ENCODE results near the gene FBXO15.
A peak's percentile ranks its signal among the peaks of the same experiment; 100 is the strongest.

Gene FBXO15

GRCh38 chr18:74147779-74148542 lies at the start of gene FBXO15, which contains the start of gene TIMM21:
FBXO15 (minus strand) TSS chr18:74147834; CDS start chr18:74147785, 49 bp downstream.
TIMM21 (plus strand) TSS chr18:74148523; CDS start chr18:74148809, 286 bp downstream.
- peaks cover 10% of the 10 kb centered on the region for H3K27me3 ChIP-seq (ENCODE audit: control insufficient read depth, insufficient read depth, low read length)
- H3K4me1 ChIP-seq (ENCODE audit: control insufficient read depth, insufficient read depth, low read length) = peaks cover 5% of the 10 kb centered on the region
- no peaks in the 10 kb centered on the region for H3K9me3 ChIP-seq (ENCODE audit: control insufficient read depth, insufficient read depth, low read length)
- H3K36me3 ChIP-seq (ENCODE audit: control insufficient read depth, insufficient read depth, low read length) = no peaks in the 10 kb centered on the region
- peak within 1 kb of the TSS; percentile 66 for H3K9ac ChIP-seq (ENCODE audit: low read depth, low read length)
- peak within 1 kb of the TSS; percentile 92 for H3K4me3 ChIP-seq (ENCODE audit: low read depth, low read length)

GRCh38 chr18:74196220-74197119 lies 48.8 kb upstream of the FBXO15 start:
- peaks cover 7% of the 10 kb centered on the region for H3K4me1 ChIP-seq (ENCODE audit: control insufficient read depth, insufficient read depth, low read length)
- no peaks in the 10 kb centered on the region for H3K9me3 ChIP-seq (ENCODE audit: control insufficient read depth, insufficient read depth, low read length)
- H3K27me3 ChIP-seq (ENCODE audit: control insufficient read depth, insufficient read depth, low read length) = peaks cover 2% of the 10 kb centered on the region
- H3K4me3 ChIP-seq (ENCODE audit: low read depth, low read length) = peak overlapping the region; percentile 12
- H3K36me3 ChIP-seq (ENCODE audit: control insufficient read depth, insufficient read depth, low read length) = no peaks in the 10 kb centered on the region
- H3K9ac ChIP-seq (ENCODE audit: low read depth, low read length) = no peak overlapping the region

GRCh38 chr18:74194691-74195090 lies 47.1 kb upstream of the FBXO15 start:
- Histone ChIP-seq H3K9ac (ENCODE audit: low read depth, low read length) (no peak overlapping the region), H3K4me3 (ENCODE audit: low read depth, low read length) (no peak overlapping the region), H3K9me3 (ENCODE audit: control insufficient read depth, insufficient read depth, low read length) (no peaks in the 10 kb centered on the region), H3K36me3 (ENCODE audit: control insufficient read depth, insufficient read depth, low read length) (no peaks in the 10 kb centered on the region), H3K27me3 (ENCODE audit: control insufficient read depth, insufficient read depth, low read length) (peaks cover 2% of the 10 kb centered on the region), H3K4me1 (ENCODE audit: control insufficient read depth, insufficient read depth, low read length) (peaks cover 7% of the 10 kb centered on the region)

- Histone ChIP-seq H3K27me3 (ENCODE audit: control insufficient read depth, insufficient read depth, low read length) (peaks cover 2% of the 10 kb centered on the region), H3K9ac (ENCODE audit: low read depth, low read length) (no peak overlapping the region), H3K4me1 (ENCODE audit: control insufficient read depth, insufficient read depth, low read length) (peaks cover 5% of the 10 kb centered on the region), H3K9me3 (ENCODE audit: control insufficient read depth, insufficient read depth, low read length) (no peaks in the 10 kb centered on the region), H3K36me3 (ENCODE audit: control insufficient read depth, insufficient read depth, low read length) (no peaks in the 10 kb centered on the region), H3K4me3 (ENCODE audit: low read depth, low read length) (no peak overlapping the region)
Observed at GRCh38 chr18:74191577-74191976, 43.9 kb upstream of the FBXO15 start.

- no peaks in the 10 kb centered on the region for H3K36me3 ChIP-seq (ENCODE audit: control insufficient read depth, insufficient read depth, low read length)
- H3K9me3 ChIP-seq (ENCODE audit: control insufficient read depth, insufficient read depth, low read length) = no peaks in the 10 kb centered on the region
- H3K4me3 ChIP-seq (ENCODE audit: low read depth, low read length) = no peak overlapping the region
- H3K27me3 ChIP-seq (ENCODE audit: control insufficient read depth, insufficient read depth, low read length) = peaks cover 2% of the 10 kb centered on the region
- no peak overlapping the region for H3K9ac ChIP-seq (ENCODE audit: low read depth, low read length)
- no peaks in the 10 kb centered on the region for H3K4me1 ChIP-seq (ENCODE audit: control insufficient read depth, insufficient read depth, low read length)
Observed at GRCh38 chr18:74190086-74190485, 42.5 kb upstream of the FBXO15 start.

- no peak overlapping the region for H3K9ac ChIP-seq (ENCODE audit: low read depth, low read length)
- peaks cover 11% of the 10 kb centered on the region for H3K4me1 ChIP-seq (ENCODE audit: control insufficient read depth, insufficient read depth, low read length)
Observed at GRCh38 chr18:74186661-74187060, 39.0 kb upstream of the FBXO15 start.

GRCh38 chr18:74185860-74186259 lies 38.2 kb upstream of the FBXO15 start:
- H3K36me3 ChIP-seq (ENCODE audit: control insufficient read depth, insufficient read depth, low read length) = no peaks in the 10 kb centered on the region
- H3K9me3 ChIP-seq (ENCODE audit: control insufficient read depth, insufficient read depth, low read length) = no peaks in the 10 kb centered on the region
- no peak overlapping the region for H3K9ac ChIP-seq (ENCODE audit: low read depth, low read length)
- H3K27me3 ChIP-seq (ENCODE audit: control insufficient read depth, insufficient read depth, low read length) = no peaks in the 10 kb centered on the region
- H3K4me3 ChIP-seq (ENCODE audit: low read depth, low read length) = no peak overlapping the region
- peaks cover 11% of the 10 kb centered on the region for H3K4me1 ChIP-seq (ENCODE audit: control insufficient read depth, insufficient read depth, low read length)

More at GRCh38 chr18:74186661-74187060, 39.0 kb upstream of the FBXO15 start:
- H3K9me3 ChIP-seq (ENCODE audit: control insufficient read depth, insufficient read depth, low read length) = no peaks in the 10 kb centered on the region
- H3K4me3 ChIP-seq (ENCODE audit: low read depth, low read length) = no peak overlapping the region
- H3K27me3 ChIP-seq (ENCODE audit: control insufficient read depth, insufficient read depth, low read length) = no peaks in the 10 kb centered on the region
- H3K36me3 ChIP-seq (ENCODE audit: control insufficient read depth, insufficient read depth, low read length) = no peaks in the 10 kb centered on the region

GRCh38 chr18:74184875-74185274 lies 37.2 kb upstream of the FBXO15 start:
- Histone ChIP-seq H3K27me3 (ENCODE audit: control insufficient read depth, insufficient read depth, low read length) (no peaks in the 10 kb centered on the region), H3K36me3 (ENCODE audit: control insufficient read depth, insufficient read depth, low read length) (no peaks in the 10 kb centered on the region), H3K9me3 (ENCODE audit: control insufficient read depth, insufficient read depth, low read length) (no peaks in the 10 kb centered on the region), H3K9ac (ENCODE audit: low read depth, low read length) (no peak overlapping the region), H3K4me1 (ENCODE audit: control insufficient read depth, insufficient read depth, low read length) (peaks cover 11% of the 10 kb centered on the region), H3K4me3 (ENCODE audit: low read depth, low read length) (no peak overlapping the region)

DNA sequence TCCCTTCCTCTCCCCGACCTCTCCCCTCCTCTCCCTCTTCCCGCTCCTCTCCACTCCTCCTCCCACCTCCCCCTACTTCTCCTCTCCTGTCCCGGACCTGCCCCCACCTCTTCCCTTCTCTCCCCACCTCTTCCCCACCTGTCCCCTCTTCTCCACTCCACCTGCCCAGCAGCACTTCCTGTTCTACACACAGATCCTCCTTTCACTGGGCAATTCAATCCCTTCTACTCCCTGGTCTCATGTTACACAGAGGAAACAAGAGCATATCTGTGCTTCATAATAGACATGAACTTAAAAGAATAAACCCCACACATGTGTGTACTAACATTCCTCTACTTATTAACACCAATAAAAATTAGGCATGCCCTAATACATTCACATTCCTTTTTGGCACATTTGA lies 35.5 kb upstream of the FBXO15 start:
- no peaks in the 10 kb centered on the region for H3K27me3 ChIP-seq (ENCODE audit: control insufficient read depth, insufficient read depth, low read length)

DNA sequence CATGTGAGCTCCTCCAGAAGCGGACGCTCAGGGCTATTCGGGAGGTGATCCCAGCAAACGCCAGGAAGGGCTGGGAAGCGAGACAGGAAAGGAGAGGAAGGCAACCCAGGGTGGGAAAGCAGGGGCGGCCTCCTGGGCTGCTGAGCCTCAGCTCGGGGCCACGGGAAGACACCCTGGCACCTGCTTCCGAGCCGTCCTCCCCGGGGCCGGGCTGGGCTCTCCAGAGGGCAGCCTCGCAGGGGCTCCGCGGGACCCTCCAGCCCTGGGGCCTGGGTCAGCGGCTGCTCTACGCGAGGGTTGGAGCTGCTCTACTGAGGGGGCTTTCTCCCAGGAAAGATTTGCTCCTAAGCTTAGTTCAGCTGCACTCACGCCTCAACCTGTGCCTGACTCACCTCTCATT lies 34.7 kb upstream of the FBXO15 start:
- no peaks in the 10 kb centered on the region for H3K27me3 ChIP-seq (ENCODE audit: control insufficient read depth, insufficient read depth, low read length)
- H3K9ac ChIP-seq (ENCODE audit: low read depth, low read length) = no peak overlapping the region
- no peak overlapping the region for H3K4me3 ChIP-seq (ENCODE audit: low read depth, low read length)

More for the DNA sequence above, 35.5 kb upstream of the FBXO15 start:
- Histone ChIP-seq H3K36me3 (ENCODE audit: control insufficient read depth, insufficient read depth, low read length) (no peaks in the 10 kb centered on the region), H3K4me3 (ENCODE audit: low read depth, low read length) (no peak overlapping the region), H3K9me3 (ENCODE audit: control insufficient read depth, insufficient read depth, low read length) (no peaks in the 10 kb centered on the region), H3K9ac (ENCODE audit: low read depth, low read length) (no peak overlapping the region), H3K4me1 (ENCODE audit: control insufficient read depth, insufficient read depth, low read length) (peaks cover 11% of the 10 kb centered on the region)

DNA sequence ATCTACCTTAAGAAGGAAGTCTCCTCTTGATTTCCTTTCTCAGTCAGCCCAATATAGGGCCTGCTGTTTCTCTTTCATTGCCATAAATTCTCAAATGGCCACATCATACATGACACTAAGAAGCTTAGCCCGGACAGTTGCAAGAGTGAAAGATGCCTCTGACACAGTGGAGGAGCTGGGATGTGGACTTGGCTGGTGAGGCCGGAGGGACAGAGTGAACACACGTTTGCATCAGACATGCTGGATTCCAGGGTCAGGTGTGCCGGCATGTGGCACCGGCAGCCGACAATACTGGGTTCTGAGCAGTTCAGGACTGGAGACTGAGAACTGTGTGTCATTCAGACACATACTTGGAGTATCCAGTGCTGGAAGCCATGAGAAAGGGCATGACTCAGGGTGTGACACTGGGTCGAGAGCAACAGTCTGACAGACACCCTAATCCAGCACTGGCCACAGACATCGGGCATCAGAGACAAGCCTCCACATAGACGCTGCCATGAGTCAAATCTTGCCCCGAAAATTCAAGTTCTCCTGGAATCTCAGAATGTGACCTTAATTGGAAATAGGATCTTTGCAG lies 32.1 kb upstream of the FBXO15 start:
- Histone ChIP-seq H3K36me3 (ENCODE audit: control insufficient read depth, insufficient read depth, low read length) (no peaks in the 10 kb centered on the region), H3K27me3 (ENCODE audit: control insufficient read depth, insufficient read depth, low read length) (no peaks in the 10 kb centered on the region), H3K9ac (ENCODE audit: low read depth, low read length) (no peak overlapping the region), H3K9me3 (ENCODE audit: control insufficient read depth, insufficient read depth, low read length) (no peaks in the 10 kb centered on the region), H3K4me1 (ENCODE audit: control insufficient read depth, insufficient read depth, low read length) (peaks cover 9% of the 10 kb centered on the region), H3K4me3 (ENCODE audit: low read depth, low read length) (no peak overlapping the region)

More for the DNA sequence above, 34.7 kb upstream of the FBXO15 start:
- Histone ChIP-seq H3K4me1 (ENCODE audit: control insufficient read depth, insufficient read depth, low read length) (peaks cover 11% of the 10 kb centered on the region), H3K9me3 (ENCODE audit: control insufficient read depth, insufficient read depth, low read length) (no peaks in the 10 kb centered on the region), H3K36me3 (ENCODE audit: control insufficient read depth, insufficient read depth, low read length) (no peaks in the 10 kb centered on the region)

All from iPS-15b (cell line).